ENCODE results near the gene PSMB5. TPM values are rescaled to one million over a fixed set of nuclear protein-coding genes. Genes with fewer than 3 reads are reported as not detected.
A peak's percentile ranks its signal among the peaks of the same experiment; 100 is the strongest.

The PSMB5 gene
- total and polyA plus RNA-seq, 9 of the 15 experiments (the other 6 are each of a cell fraction or from before 2014, with no cell fraction given) = 198 to 1,870 (median 269) TPM

DNA sequence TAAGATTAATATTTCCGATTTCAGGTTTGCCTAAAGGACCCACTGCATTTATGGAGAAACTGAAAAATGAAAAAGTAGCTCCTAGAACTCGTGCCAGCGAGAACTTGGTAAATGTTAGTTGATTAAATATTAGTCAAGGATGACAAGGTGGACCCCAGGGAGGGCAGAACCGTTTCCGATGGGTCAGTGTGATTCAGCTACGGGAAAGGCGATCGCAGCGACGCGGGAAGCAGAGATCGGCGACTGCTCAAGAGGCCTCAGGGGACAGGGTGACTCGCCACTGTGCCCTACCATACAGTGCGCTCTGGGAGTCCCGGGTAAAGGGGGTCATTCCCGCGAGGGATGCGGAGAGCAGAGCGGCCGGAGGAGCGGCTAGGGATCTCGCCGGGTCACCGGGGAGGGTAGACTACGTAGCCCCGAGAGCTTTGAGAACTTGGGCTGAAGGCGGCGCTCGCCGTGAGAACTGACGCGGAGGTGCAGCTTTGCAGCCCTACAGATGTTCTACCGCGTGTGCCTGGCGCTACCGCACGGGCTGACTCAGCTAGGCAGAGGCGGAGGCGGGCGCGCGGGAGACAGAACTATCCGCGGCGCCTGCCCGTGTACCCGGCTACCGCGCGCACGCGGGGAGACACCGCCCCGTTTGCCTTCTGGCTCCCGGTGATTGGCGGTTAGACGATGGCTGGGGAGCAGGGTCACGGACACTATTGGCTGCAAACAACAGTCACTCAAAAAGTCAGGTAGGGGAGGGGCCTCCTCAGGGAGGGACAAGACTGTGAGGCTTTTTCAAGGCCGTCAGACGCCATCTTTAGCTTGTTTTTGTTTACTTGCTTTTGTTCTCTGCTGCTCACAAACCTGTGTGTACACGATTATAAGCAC, 27.9 kb downstream of the PSMB5 start (continued):
- TF ChIP-seq SMAD3 (CRISPR knock-in tag; conservative IDR thresholded peaks at IDR 0.05) (no peak), TAF1 (IDR thresholded peaks at IDR 0.05; ENCODE audit: control insufficient read depth, extremely low read depth, insufficient read depth, low read length, severe bottlenecking) (peak; percentile 77), MCM2 (IDR thresholded peaks at IDR 0.05; ENCODE audit: low read depth) (no peak), FUS (optimal IDR thresholded peaks at IDR 0.05; ENCODE audit: low read depth, low read length) (no peak), MCM7 (IDR thresholded peaks at IDR 0.05) (no peak), ZNF507 (tag; conservative IDR thresholded peaks at IDR 0.05) (no peak), HLTF (IDR thresholded peaks at IDR 0.05) (no peak), U2AF2 (optimal IDR thresholded peaks at IDR 0.05; ENCODE audit: low read depth, low read length) (no peak), RUNX1 (IDR thresholded peaks at IDR 0.05; ENCODE audit: low read depth) (no peak), MTA1 (IDR thresholded peaks at IDR 0.05; ENCODE audit: borderline replicate concordance) (no peak), XRCC4 (IDR thresholded peaks at IDR 0.05; ENCODE audit: extremely low read depth, insufficient read depth, insufficient read length) (no peak), COPS2 (conservative IDR thresholded peaks at IDR 0.05) (no peak)
- TF ChIP-seq, protein P1, sequence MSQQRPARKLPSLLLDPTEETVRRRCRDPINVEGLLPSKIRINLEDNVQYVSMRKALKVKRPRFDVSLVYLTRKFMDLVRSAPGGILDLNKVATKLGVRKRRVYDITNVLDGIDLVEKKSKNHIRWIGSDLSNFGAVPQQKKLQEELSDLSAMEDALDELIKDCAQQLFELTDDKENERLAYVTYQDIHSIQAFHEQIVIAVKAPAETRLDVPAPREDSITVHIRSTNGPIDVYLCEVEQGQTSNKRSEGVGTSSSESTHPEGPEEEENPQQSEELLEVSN (IDR thresholded peaks at IDR 0.05; ENCODE audit: borderline replicate concordance in 1 of 2, extremely low read depth in 1 of 2, insufficient read depth in 1 of 2, insufficient read length in 1 of 2, low read depth in 1 of 2, low read length in 1 of 2, poor library complexity in 1 of 2, severe bottlenecking in 1 of 2) = peak; percentile 97 to 98
- TF ChIP-seq, protein P2, sequence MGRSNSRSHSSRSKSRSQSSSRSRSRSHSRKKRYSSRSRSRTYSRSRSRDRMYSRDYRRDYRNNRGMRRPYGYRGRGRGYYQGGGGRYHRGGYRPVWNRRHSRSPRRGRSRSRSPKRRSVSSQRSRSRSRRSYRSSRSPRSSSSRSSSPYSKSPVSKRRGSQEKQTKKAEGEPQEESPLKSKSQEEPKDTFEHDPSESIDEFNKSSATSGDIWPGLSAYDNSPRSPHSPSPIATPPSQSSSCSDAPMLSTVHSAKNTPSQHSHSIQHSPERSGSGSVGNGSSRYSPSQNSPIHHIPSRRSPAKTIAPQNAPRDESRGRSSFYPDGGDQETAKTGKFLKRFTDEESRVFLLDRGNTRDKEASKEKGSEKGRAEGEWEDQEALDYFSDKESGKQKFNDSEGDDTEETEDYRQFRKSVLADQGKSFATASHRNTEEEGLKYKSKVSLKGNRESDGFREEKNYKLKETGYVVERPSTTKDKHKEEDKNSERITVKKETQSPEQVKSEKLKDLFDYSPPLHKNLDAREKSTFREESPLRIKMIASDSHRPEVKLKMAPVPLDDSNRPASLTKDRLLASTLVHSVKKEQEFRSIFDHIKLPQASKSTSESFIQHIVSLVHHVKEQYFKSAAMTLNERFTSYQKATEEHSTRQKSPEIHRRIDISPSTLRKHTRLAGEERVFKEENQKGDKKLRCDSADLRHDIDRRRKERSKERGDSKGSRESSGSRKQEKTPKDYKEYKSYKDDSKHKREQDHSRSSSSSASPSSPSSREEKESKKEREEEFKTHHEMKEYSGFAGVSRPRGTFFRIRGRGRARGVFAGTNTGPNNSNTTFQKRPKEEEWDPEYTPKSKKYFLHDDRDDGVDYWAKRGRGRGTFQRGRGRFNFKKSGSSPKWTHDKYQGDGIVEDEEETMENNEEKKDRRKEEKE (IDR thresholded peaks at IDR 0.05; ENCODE audit: borderline replicate concordance in 1 of 2, control insufficient read depth in 1 of 2, low read depth in 2 of 2, low read length in 1 of 2) = no peak
- TF ChIP-seq, protein P3, sequence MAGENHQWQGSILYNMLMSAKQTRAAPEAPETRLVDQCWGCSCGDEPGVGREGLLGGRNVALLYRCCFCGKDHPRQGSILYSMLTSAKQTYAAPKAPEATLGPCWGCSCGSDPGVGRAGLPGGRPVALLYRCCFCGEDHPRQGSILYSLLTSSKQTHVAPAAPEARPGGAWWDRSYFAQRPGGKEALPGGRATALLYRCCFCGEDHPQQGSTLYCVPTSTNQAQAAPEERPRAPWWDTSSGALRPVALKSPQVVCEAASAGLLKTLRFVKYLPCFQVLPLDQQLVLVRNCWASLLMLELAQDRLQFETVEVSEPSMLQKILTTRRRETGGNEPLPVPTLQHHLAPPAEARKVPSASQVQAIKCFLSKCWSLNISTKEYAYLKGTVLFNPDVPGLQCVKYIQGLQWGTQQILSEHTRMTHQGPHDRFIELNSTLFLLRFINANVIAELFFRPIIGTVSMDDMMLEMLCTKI (IDR thresholded peaks at IDR 0.05; ENCODE audit: partially characterized antibody) = no peak
- TF ChIP-seq, protein P4, sequence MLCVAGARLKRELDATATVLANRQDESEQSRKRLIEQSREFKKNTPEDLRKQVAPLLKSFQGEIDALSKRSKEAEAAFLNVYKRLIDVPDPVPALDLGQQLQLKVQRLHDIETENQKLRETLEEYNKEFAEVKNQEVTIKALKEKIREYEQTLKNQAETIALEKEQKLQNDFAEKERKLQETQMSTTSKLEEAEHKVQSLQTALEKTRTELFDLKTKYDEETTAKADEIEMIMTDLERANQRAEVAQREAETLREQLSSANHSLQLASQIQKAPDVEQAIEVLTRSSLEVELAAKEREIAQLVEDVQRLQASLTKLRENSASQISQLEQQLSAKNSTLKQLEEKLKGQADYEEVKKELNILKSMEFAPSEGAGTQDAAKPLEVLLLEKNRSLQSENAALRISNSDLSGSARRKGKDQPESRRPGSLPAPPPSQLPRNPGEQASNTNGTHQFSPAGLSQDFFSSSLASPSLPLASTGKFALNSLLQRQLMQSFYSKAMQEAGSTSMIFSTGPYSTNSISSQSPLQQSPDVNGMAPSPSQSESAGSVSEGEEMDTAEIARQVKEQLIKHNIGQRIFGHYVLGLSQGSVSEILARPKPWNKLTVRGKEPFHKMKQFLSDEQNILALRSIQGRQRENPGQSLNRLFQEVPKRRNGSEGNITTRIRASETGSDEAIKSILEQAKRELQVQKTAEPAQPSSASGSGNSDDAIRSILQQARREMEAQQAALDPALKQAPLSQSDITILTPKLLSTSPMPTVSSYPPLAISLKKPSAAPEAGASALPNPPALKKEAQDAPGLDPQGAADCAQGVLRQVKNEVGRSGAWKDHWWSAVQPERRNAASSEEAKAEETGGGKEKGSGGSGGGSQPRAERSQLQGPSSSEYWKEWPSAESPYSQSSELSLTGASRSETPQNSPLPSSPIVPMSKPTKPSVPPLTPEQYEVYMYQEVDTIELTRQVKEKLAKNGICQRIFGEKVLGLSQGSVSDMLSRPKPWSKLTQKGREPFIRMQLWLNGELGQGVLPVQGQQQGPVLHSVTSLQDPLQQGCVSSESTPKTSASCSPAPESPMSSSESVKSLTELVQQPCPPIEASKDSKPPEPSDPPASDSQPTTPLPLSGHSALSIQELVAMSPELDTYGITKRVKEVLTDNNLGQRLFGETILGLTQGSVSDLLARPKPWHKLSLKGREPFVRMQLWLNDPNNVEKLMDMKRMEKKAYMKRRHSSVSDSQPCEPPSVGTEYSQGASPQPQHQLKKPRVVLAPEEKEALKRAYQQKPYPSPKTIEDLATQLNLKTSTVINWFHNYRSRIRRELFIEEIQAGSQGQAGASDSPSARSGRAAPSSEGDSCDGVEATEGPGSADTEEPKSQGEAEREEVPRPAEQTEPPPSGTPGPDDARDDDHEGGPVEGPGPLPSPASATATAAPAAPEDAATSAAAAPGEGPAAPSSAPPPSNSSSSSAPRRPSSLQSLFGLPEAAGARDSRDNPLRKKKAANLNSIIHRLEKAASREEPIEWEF (CRISPR knock-in tag; IDR thresholded peaks at IDR 0.05) = peak; percentile 78; the same call in 1 of the 2 replicates
